Naive thymus-derived CD4-positive, alpha-beta T cell (primary cell): ENCODE measurements around the gene BRD3. TPM values are rescaled to one million over a fixed set of nuclear protein-coding genes. Genes with fewer than 3 reads are reported as not detected.

Experiments
- ATAC-seq: fragments of 150-1000 bp; cut with Tn5 transposase; 2 replicates; pipeline ENCODE4 v1.10.0; 2021; ENCODE audit warnings: mild to moderate bottlenecking, moderate library complexity
- CTCF ChIA-PET: fragments of 350-600 bp; sonication (Branson Sonifier 250); formaldehyde crosslinking; loops from one replicate; lab custom pipeline; 2021; ENCODE audit warnings: antibody characterized with exemption; lab: Charles Lee
- POLR2A ChIA-PET: fragments of 350-600 bp; sonication (Branson Sonifier 250); formaldehyde crosslinking; loops from one replicate; lab custom pipeline; 2021; ENCODE audit warnings: antibody characterized with exemption, inconsistent platforms; lab: Charles Lee
- DNase-seq, 9 donors: peaks; one replicate each; pipeline versions ENCODE4 v3.0.0 to v3.0.0-alpha.2; 2020 to 2022; ENCODE audit warnings: mixed read lengths in 1 of 9
- H3K27ac ChIP-seq: one replicate; pipeline ENCODE4 v1.7.0; 2013; ENCODE audit warnings: mild to moderate bottlenecking, low read depth, low read length, moderate library complexity
- H3K27me3 ChIP-seq, 2 donors: one replicate each; pipeline ENCODE4 v1.7.0; 2013; ENCODE audit warnings: low read length in 2 of 2, mild to moderate bottlenecking in 2 of 2, moderate library complexity in 2 of 2; ENCODE audit not compliant: control insufficient read depth in 2 of 2, insufficient read depth in 2 of 2
- H3K36me3 ChIP-seq, 3 experiments: 1 replicate in 2 of 3; 2 replicates in 1 of 3; pipeline ENCODE4 v1.7.0; 2013; ENCODE audit warnings: low read length in 3 of 3, mild to moderate bottlenecking in 3 of 3, moderate library complexity in 1 of 3; ENCODE audit not compliant: insufficient read depth in 3 of 3, control insufficient read depth in 2 of 3
- H3K4me1 ChIP-seq, 2 donors: one replicate each; pipeline ENCODE4 v1.7.0; 2013; ENCODE audit warnings: low read length in 2 of 2, mild to moderate bottlenecking in 2 of 2, moderate library complexity in 1 of 2; ENCODE audit not compliant: control insufficient read depth in 2 of 2, insufficient read depth in 2 of 2
- H3K4me3 ChIP-seq: 2 replicates; pipeline ENCODE4 v1.7.0; 2013; ENCODE audit warnings: mild to moderate bottlenecking, low read length
- H3K9me3 ChIP-seq, 3 experiments: 1 replicate in 2 of 3; 2 replicates in 1 of 3; pipeline ENCODE4 v1.7.0; 2013; ENCODE audit warnings: low read length in 3 of 3; ENCODE audit not compliant: control insufficient read depth in 2 of 3
- H3K27ac Mint-ChIP-seq, 9 donors: one replicate each; pipeline ENCODE4 v1.8.0; 2020 to 2022; ENCODE audit warnings: mixed read lengths in 9 of 9, mild to moderate bottlenecking in 8 of 9, moderate library complexity in 5 of 9, inconsistent platforms in 2 of 9
- H3K27me3 Mint-ChIP-seq, 5 donors: one replicate each; pipeline ENCODE4 v1.8.0; 2021 to 2022; ENCODE audit warnings: mixed read lengths in 5 of 5, mild to moderate bottlenecking in 1 of 5
- H3K36me3 Mint-ChIP-seq, 5 donors: one replicate each; pipeline ENCODE4 v1.8.0; 2020 to 2022; ENCODE audit warnings: mixed read lengths in 5 of 5, mild to moderate bottlenecking in 3 of 5, inconsistent platforms in 1 of 5
- H3K4me1 Mint-ChIP-seq, 7 donors: one replicate each; pipeline ENCODE4 v1.8.0; 2020 to 2022; ENCODE audit warnings: mixed read lengths in 7 of 7, mild to moderate bottlenecking in 3 of 7, inconsistent platforms in 1 of 7
- H3K4me3 Mint-ChIP-seq, 10 donors: one replicate each; pipeline ENCODE4 v1.8.0; 2020 to 2022; ENCODE audit warnings: mild to moderate bottlenecking in 10 of 10, mixed read lengths in 10 of 10, moderate library complexity in 6 of 10, inconsistent platforms in 2 of 10
- H3K9me3 Mint-ChIP-seq, 11 donors: one replicate each; pipeline ENCODE4 v1.8.0; 2020 to 2022; ENCODE audit warnings: mixed read lengths in 11 of 11, mild to moderate bottlenecking in 4 of 11, inconsistent platforms in 1 of 11, moderate library complexity in 1 of 11
- intact Hi-C, 2 donors: fragments of 100-400 bp; cut with micrococcal nuclease; formaldehyde crosslinking; loops; one replicate each; pipeline ENCODE4 v1.15.1; 2023
- polyA plus RNA-seq, 2 donors: library from polyadenylated mRNA; unstranded; fragments of 300-500 nt; fragmentation: Illumina TruSeq; gene quantifications; one replicate each; pipeline ENCODE4 v1.2.3, GENCODE V29; 2021
- total RNA-seq, 6 experiments: library from RNA in 5 of 6; stranded (reverse) in 5 of 6; gene quantifications; 1 replicate in 5 of 6; 2 replicates in 1 of 6; pipeline ENCODE4 v1.2.3 and lab custom pipeline; 2021 to 2026

Gene BRD3
- total and polyA plus RNA-seq, 7 experiments from 2014 or later: 12.4 to 49.7 (median 36.4) TPM

DNA sequence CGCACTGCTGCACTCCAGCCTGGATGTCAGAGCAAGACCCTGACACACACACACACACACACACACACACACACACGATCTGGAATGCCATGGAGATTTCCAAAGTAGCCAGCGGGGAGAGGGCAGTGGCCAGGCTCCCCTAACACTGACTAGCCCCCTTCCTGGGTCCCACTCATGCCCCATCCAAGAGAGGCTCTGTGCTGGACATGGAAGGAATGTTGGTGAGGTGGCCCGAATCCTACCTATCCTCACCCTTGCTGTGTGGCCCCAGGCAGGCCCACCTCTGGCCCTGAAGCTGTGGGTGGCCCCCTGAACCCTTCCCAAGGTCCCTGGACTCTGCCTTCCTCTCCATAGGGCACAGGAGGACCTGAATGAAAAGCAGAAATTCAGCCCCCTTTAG lies 7.3 kb downstream of the BRD3 start:
- H3K27me3 Mint-ChIP-seq: no peaks in the 10 kb centered on the region
- H3K27ac Mint-ChIP-seq: peak overlapping the region in 4 of 9 donors; percentile 28 to 62 (median 47)
- peaks cover 4 to 10% of the 10 kb centered on the region in 2 donors for H3K4me1 ChIP-seq
- ATAC-seq (no peak), DNase-seq (no peak)
- H3K4me3 Mint-ChIP-seq: peak overlapping the region in 4 of 10 donors; percentile 10 to 54 (median 37)
- ChIA-PET POLR2A (interaction anchor here (1.1 kb wide), 1 partner anchor 103 kb away, joined by 3 read pairs; no protein-coding TSS in a partner anchor), CTCF (no interaction called here)
- H3K4me1 Mint-ChIP-seq: peaks cover 16 to 83% (median 42%) of the 10 kb centered on the region in 7 donors
- H3K9me3 ChIP-seq: no peaks in the 10 kb centered on the region
- H3K27me3 ChIP-seq: no peaks in the 10 kb centered on the region
- no peaks in the 10 kb centered on the region for H3K9me3 Mint-ChIP-seq
- H3K4me3 ChIP-seq: no peak overlapping the region
- peaks cover 0 to 6% (median 0%) of the 10 kb centered on the region in 3 experiments for H3K36me3 ChIP-seq
- intact Hi-C loops: loop anchor here in 1 of 2 donors (10.0 kb wide), 1 partner anchor 1116 kb away; the partner anchor contains the start of gene TSC1
- peaks cover 0 to 3% (median 0%) of the 10 kb centered on the region in 5 donors for H3K36me3 Mint-ChIP-seq
- no peak overlapping the region for H3K27ac ChIP-seq

DNA sequence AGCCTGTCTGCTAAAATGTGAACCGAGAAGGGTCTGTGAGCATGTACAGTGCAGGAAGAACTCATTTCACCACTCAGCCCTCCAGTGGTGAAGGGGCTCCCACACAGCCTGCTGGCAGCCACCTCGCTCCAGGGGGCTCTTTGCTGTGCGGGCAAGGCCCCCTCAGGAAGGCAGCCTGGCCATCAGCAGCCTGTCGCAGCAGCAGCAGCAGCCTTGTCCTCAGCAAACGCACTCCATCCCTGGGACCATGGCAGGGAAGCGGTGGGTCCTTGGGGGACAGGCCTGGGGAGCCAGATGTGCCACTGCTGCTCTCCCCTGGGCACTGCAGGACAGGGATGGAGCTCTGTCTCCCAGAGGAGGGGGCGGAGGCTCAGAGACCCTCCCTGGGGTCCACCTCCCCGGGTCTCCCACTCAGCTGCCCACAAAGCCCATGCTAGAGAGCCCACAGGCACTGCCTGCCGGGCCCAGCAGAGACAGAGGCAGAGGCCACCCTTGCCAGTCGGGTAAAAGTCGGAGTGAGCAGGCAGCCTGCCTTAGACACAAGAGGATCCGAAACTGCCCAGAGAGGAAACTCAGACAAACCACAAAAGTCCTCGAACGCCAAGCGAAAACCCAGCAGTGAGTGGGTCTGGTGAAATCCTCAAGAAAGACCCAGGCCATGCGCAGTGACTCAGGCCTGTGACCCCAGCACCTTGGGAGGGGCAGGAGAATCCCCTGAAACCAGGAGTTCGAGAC lies 8.0 kb downstream of the BRD3 start:
- H3K9me3 Mint-ChIP-seq: no peaks in the 10 kb centered on the region
- Histone ChIP-seq H3K4me3 (no peak overlapping the region), H3K9me3 (no peaks in the 10 kb centered on the region), H3K36me3 (peaks cover 0 to 6% (median 0%) of the 10 kb centered on the region in 3 experiments), H3K4me1 (peaks cover 0 to 4% of the 10 kb centered on the region in 2 donors), H3K27me3 (no peaks in the 10 kb centered on the region), H3K27ac (no peak overlapping the region)
- no peak for DNase-seq
- H3K4me1 Mint-ChIP-seq: peaks cover 10 to 76% (median 37%) of the 10 kb centered on the region in 7 donors
- peak; percentile 82 for ATAC-seq
- intact Hi-C loops: loop anchor here in 1 of 2 donors (10.0 kb wide), 1 partner anchor 1115 kb away; the partner anchor contains the start of gene TSC1
- H3K36me3 Mint-ChIP-seq: peaks cover 0 to 3% (median 0%) of the 10 kb centered on the region in 5 donors
- H3K27ac Mint-ChIP-seq: peak overlapping the region in 3 of 9 donors; percentile 9 to 48 (median 46)
- peak overlapping the region in 4 of 10 donors; percentile 27 to 54 (median 48) for H3K4me3 Mint-ChIP-seq
- ChIA-PET CTCF (no interaction called here), POLR2A (interaction anchor here (1.1 kb wide), 1 partner anchor 103 kb away, joined by 3 read pairs; no protein-coding TSS in a partner anchor)
- no peaks in the 10 kb centered on the region for H3K27me3 Mint-ChIP-seq

DNA sequence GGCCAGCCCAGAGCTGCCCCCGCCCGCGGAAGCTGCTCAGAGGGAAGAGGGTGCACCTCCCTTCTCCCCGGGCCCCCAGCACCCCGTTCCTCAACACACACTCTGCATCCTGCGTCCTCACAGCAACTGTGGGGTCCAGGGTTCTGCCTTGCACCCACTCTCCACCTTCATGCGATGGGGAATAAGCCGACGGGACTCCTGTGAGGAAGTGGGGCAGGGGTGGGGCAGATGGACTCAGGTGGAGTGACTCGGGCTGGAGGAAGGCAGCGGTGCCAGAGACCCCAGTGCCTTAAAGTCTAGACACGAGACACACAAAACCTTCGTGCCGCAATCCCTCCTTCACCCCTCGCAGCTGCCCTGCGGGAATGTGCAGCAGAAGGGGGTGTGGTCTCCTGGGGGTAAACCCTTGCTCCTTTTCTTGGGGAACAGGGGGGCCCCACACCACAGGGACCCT lies 8.6 kb downstream of the BRD3 start:
- DNase-seq (no peak), ATAC-seq (no peak)
- H3K36me3 ChIP-seq: peaks cover 0 to 7% (median 0%) of the 10 kb centered on the region in 3 experiments
- intact Hi-C loops: no loop called here
- no peak overlapping the region for H3K4me3 ChIP-seq
- H3K9me3 ChIP-seq: no peaks in the 10 kb centered on the region
- H3K27me3 Mint-ChIP-seq: no peaks in the 10 kb centered on the region
- no peaks in the 10 kb centered on the region for H3K4me1 ChIP-seq
- H3K4me1 Mint-ChIP-seq: peaks cover 8 to 70% (median 34%) of the 10 kb centered on the region in 7 donors
- ChIA-PET CTCF (no interaction called here), POLR2A (interaction anchor here (1.1 kb wide), 1 partner anchor 104 kb away, joined by 3 read pairs; no protein-coding TSS in a partner anchor)
- no peaks in the 10 kb centered on the region for H3K9me3 Mint-ChIP-seq
- peak overlapping the region in 1 of 9 donors; percentile 54 for H3K27ac Mint-ChIP-seq
- H3K27ac ChIP-seq: no peak overlapping the region
- H3K36me3 Mint-ChIP-seq: peaks cover 0 to 3% (median 0%) of the 10 kb centered on the region in 5 donors
- H3K27me3 ChIP-seq: no peaks in the 10 kb centered on the region
- H3K4me3 Mint-ChIP-seq: peak overlapping the region in 2 of 10 donors; percentile 54 to 59

DNA sequence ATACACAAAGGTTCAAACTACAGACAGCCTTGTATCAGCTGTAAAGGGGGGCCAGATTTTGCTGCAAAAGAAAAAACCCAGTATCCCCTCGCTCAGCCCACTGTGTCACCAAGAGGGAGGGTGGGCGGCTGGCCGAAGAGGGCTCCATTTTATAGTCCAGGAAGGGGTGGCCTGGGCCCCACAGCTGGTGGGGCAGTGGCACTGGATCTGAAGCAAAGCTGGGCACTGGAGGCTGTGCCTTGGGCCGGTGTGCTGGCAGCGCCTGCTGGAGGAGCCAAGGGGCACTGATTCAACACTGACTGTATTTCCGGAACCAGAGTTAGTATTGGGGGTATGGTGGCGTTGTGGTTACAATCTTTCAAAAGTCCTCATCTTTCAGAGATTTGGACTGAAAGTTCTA lies 9.1 kb downstream of the BRD3 start:
- intact Hi-C loops: no loop called here
- ChIA-PET POLR2A (no interaction called here), CTCF (no interaction called here)
- H3K4me3 Mint-ChIP-seq: peak overlapping the region in 2 of 10 donors; percentile 41 to 59
- no peaks in the 10 kb centered on the region for H3K27me3 ChIP-seq
- H3K9me3 ChIP-seq: no peaks in the 10 kb centered on the region
- no peaks in the 10 kb centered on the region for H3K4me1 ChIP-seq
- peaks cover 8 to 67% (median 35%) of the 10 kb centered on the region in 7 donors for H3K4me1 Mint-ChIP-seq
- peaks cover 0 to 3% (median 0%) of the 10 kb centered on the region in 5 donors for H3K36me3 Mint-ChIP-seq
- ATAC-seq: no peak
- H3K4me3 ChIP-seq: no peak overlapping the region
- H3K9me3 Mint-ChIP-seq: no peaks in the 10 kb centered on the region
- peaks cover 0 to 12% (median 0%) of the 10 kb centered on the region in 3 experiments for H3K36me3 ChIP-seq
- no peak overlapping the region for H3K27ac ChIP-seq
- no peak for DNase-seq
- H3K27ac Mint-ChIP-seq: peak overlapping the region in 2 of 9 donors; percentile 8 to 54
- no peaks in the 10 kb centered on the region for H3K27me3 Mint-ChIP-seq

DNA sequence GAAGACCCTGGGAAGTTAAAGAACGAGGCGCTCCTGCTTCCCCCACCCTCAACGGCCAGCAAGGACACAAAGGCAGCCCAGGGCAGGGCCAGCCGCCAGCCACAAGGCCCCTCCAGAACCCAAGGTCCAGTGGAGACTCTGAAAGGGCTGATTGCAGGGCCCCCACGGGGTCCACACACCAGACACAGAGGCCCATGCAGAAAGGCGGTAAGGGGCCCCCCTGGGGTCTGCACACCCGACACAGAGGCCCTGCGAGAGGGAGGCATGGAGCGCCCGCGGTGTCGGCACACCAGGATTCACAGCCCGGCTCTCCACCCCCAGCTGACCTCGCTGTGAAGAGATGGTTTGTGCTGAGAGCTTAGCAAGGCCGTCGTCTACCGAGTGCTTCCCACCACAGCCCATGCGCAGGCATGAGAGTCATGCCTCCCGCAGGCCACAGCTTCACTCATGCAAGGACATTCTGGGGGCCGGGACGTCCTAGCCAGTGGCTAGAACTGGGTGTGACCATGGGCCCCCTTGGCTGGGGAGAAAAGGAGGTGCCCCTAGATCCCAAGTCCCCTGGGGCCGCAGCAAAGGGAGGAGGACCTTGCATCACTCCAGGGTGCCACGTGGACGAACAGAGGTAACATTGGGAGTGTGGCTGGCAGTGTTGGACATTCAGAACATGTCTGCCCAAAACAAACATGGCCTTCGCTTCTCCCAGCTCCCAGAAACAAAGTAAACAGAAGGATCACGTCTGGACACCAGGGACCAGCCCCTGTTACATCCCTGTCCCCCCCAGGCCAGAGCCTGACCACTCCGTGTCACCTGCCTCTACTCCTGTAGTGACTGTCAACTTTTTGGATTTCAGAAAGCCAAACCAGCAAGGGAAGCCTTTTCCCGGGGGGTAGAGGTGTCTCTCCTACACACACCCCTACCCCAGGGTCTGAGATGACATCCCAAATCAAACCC lies 9.8 kb downstream of the BRD3 start:
- intact Hi-C loops: no loop called here
- no peaks in the 10 kb centered on the region for H3K4me1 ChIP-seq

DNA sequence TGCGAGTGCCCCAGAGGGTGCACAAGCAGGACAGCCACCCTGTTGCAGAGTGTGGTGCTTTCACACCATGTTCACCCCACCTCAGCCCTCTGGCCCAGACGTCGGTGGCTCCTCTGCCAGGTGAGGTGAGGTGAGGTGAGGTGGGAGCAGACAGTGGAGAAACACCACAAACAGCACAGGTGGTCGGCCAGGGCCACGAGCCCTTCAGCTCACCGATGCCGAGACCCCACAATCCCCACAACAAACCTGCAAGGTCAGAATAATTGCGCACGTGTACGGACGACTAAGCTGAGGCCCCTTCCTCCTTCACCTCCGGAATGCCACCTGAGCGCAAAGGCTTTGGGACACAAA lies 10.5 kb downstream of the BRD3 start:
- H3K4me1 ChIP-seq: no peaks in the 10 kb centered on the region
- no peak overlapping the region for H3K4me3 ChIP-seq
- Mint-ChIP-seq H3K27me3 (no peaks in the 10 kb centered on the region), H3K36me3 (peaks cover 0 to 3% (median 0%) of the 10 kb centered on the region in 5 donors), H3K4me3 (no peak overlapping the region), H3K9me3 (no peaks in the 10 kb centered on the region), H3K4me1 (peaks cover 2 to 53% (median 30%) of the 10 kb centered on the region in 7 donors), H3K27ac (no peak overlapping the region)
- H3K36me3 ChIP-seq: peaks cover 0 to 26% (median 3%) of the 10 kb centered on the region in 3 experiments
- intact Hi-C loops: no loop called here
- no peak overlapping the region for H3K27ac ChIP-seq
- H3K9me3 ChIP-seq: no peaks in the 10 kb centered on the region
- no peaks in the 10 kb centered on the region for H3K27me3 ChIP-seq
- no peak for DNase-seq
- ChIA-PET POLR2A (no interaction called here), CTCF (no interaction called here)
- no peak for ATAC-seq

More for the DNA sequence above, 9.8 kb downstream of the BRD3 start:
- Mint-ChIP-seq H3K27me3 (no peaks in the 10 kb centered on the region), H3K9me3 (no peaks in the 10 kb centered on the region), H3K27ac (peak overlapping the region in 1 of 9 donors; percentile 8), H3K4me3 (peak overlapping the region in 1 of 10 donors; percentile 41), H3K4me1 (peaks cover 8 to 61% (median 32%) of the 10 kb centered on the region in 7 donors), H3K36me3 (peaks cover 0 to 3% (median 0%) of the 10 kb centered on the region in 5 donors)
- Histone ChIP-seq H3K36me3 (peaks cover 0 to 19% (median 0%) of the 10 kb centered on the region in 3 experiments), H3K27me3 (no peaks in the 10 kb centered on the region), H3K4me3 (no peak overlapping the region), H3K27ac (no peak overlapping the region), H3K9me3 (no peaks in the 10 kb centered on the region)
- DNase-seq (no peak), ATAC-seq (no peak)
- CTCF ChIA-PET: no interaction called here
- POLR2A ChIA-PET: no interaction called here
